ENCODE results near the gene CD99L2. TPM values are rescaled to one million over a fixed set of nuclear protein-coding genes. Genes with fewer than 3 reads are reported as not detected.

The CD99L2 gene
- total RNA-seq, 1 donor from 2014 or later: 30.8 TPM

GRCh38 chrX:150753357-150753756, 145.1 kb downstream of the CD99L2 start:
- H3K4me1 Mint-ChIP-seq: no peaks in the 10 kb centered on the region
- H3K27me3 Mint-ChIP-seq (ENCODE audit: low read depth): no peaks in the 10 kb centered on the region
- no peak overlapping the region for H3K4me3 Mint-ChIP-seq
- DNase-seq (ENCODE audit: low spot score in 2 of 2, unreplicated experiment in 2 of 2): no peak
- peaks cover 22% of the 10 kb centered on the region for H3K36me3 Mint-ChIP-seq
- H3K27ac Mint-ChIP-seq: no peak overlapping the region
- H3K9me3 Mint-ChIP-seq: peaks cover 15% of the 10 kb centered on the region
- TF ChIP-seq CTCF (IDR thresholded peaks at IDR 0.05; ENCODE audit: unreplicated experiment): no peak

- H3K4me1 Mint-ChIP-seq: no peaks in the 10 kb centered on the region
- peaks cover 22% of the 10 kb centered on the region for H3K36me3 Mint-ChIP-seq
- no peaks in the 10 kb centered on the region for H3K27me3 Mint-ChIP-seq (ENCODE audit: low read depth)
- no peak overlapping the region for H3K4me3 Mint-ChIP-seq
- no peak for TF ChIP-seq CTCF (IDR thresholded peaks at IDR 0.05; ENCODE audit: unreplicated experiment)
- H3K27ac Mint-ChIP-seq: no peak overlapping the region
- peaks cover 12% of the 10 kb centered on the region for H3K9me3 Mint-ChIP-seq
- DNase-seq (ENCODE audit: low spot score in 2 of 2, unreplicated experiment in 2 of 2): no peak
These were observed 146.3 kb downstream of the CD99L2 start for GRCh38 chrX:150752124-150752523.

GRCh38 chrX:150736475-150736874, 162.0 kb downstream of the CD99L2 start:
- no peak for DNase-seq (ENCODE audit: low spot score in 2 of 2, unreplicated experiment in 2 of 2)
- Mint-ChIP-seq H3K4me3 (no peak overlapping the region), H3K9me3 (peaks cover 34% of the 10 kb centered on the region), H3K4me1 (no peaks in the 10 kb centered on the region), H3K27me3 (ENCODE audit: low read depth) (no peaks in the 10 kb centered on the region), H3K27ac (no peak overlapping the region), H3K36me3 (peaks cover 40% of the 10 kb centered on the region)
- TF ChIP-seq CTCF (IDR thresholded peaks at IDR 0.05; ENCODE audit: unreplicated experiment): no peak

GRCh38 chrX:150731795-150732194, 166.7 kb downstream of the CD99L2 start:
- TF ChIP-seq CTCF (IDR thresholded peaks at IDR 0.05; ENCODE audit: unreplicated experiment): no peak
- peaks cover 20% of the 10 kb centered on the region for H3K36me3 Mint-ChIP-seq
- no peaks in the 10 kb centered on the region for H3K4me1 Mint-ChIP-seq
- no peak overlapping the region for H3K4me3 Mint-ChIP-seq
- H3K27me3 Mint-ChIP-seq (ENCODE audit: low read depth): no peaks in the 10 kb centered on the region
- no peak overlapping the region for H3K27ac Mint-ChIP-seq
- peaks cover 12% of the 10 kb centered on the region for H3K9me3 Mint-ChIP-seq
- no peak for DNase-seq (ENCODE audit: low spot score in 2 of 2, unreplicated experiment in 2 of 2)

- DNase-seq (ENCODE audit: low spot score in 2 of 2, unreplicated experiment in 2 of 2): no peak
- no peaks in the 10 kb centered on the region for H3K4me1 Mint-ChIP-seq
- peaks cover 20% of the 10 kb centered on the region for H3K36me3 Mint-ChIP-seq
- H3K27ac Mint-ChIP-seq: no peak overlapping the region
- peaks cover 16% of the 10 kb centered on the region for H3K9me3 Mint-ChIP-seq
- no peak overlapping the region for H3K4me3 Mint-ChIP-seq
- H3K27me3 Mint-ChIP-seq (ENCODE audit: low read depth): no peaks in the 10 kb centered on the region
- TF ChIP-seq CTCF (IDR thresholded peaks at IDR 0.05; ENCODE audit: unreplicated experiment): no peak
These were observed 167.7 kb downstream of the CD99L2 start for GRCh38 chrX:150730719-150731118.

GRCh38 chrX:150729956-150730355, 168.5 kb downstream of the CD99L2 start:
- no peak for DNase-seq (ENCODE audit: low spot score in 2 of 2, unreplicated experiment in 2 of 2)
- H3K4me3 Mint-ChIP-seq: no peak overlapping the region
- H3K36me3 Mint-ChIP-seq: peaks cover 17% of the 10 kb centered on the region
- peaks cover 15% of the 10 kb centered on the region for H3K9me3 Mint-ChIP-seq
- H3K27ac Mint-ChIP-seq: no peak overlapping the region
- TF ChIP-seq CTCF (IDR thresholded peaks at IDR 0.05; ENCODE audit: unreplicated experiment): no peak
- H3K4me1 Mint-ChIP-seq: no peaks in the 10 kb centered on the region
- H3K27me3 Mint-ChIP-seq (ENCODE audit: low read depth): no peaks in the 10 kb centered on the region
